NCI-H1436 (cell line): ENCODE measurements around the gene CXorf58.
"Not testable (repeated sequence)": the region's sequence is repeated elsewhere in the genome, so short reads cannot be mapped to it uniquely, and the experiment has no call there.

Experiments used
- DNase-seq: peaks from one replicate; lab custom pipeline; 2025; lab: John Stamatoyannopoulos, UW

The CXorf58 gene, protein sequence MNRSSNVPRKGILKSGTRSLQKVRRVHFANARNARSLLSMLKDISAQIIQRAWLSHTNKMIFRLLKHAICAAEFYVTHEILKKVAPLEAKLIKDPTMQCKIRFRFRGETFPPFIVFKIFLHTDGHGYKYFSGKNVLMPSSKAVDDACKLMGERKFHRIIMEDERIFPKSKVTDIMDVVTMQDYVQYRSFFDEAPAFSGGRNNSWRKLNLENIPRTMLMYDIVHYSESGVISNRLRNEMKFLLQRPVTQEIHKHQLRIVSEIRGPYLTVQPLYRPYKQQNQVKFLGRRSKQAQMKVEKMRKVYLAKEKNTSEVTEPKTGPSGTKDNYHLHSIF

DNA sequence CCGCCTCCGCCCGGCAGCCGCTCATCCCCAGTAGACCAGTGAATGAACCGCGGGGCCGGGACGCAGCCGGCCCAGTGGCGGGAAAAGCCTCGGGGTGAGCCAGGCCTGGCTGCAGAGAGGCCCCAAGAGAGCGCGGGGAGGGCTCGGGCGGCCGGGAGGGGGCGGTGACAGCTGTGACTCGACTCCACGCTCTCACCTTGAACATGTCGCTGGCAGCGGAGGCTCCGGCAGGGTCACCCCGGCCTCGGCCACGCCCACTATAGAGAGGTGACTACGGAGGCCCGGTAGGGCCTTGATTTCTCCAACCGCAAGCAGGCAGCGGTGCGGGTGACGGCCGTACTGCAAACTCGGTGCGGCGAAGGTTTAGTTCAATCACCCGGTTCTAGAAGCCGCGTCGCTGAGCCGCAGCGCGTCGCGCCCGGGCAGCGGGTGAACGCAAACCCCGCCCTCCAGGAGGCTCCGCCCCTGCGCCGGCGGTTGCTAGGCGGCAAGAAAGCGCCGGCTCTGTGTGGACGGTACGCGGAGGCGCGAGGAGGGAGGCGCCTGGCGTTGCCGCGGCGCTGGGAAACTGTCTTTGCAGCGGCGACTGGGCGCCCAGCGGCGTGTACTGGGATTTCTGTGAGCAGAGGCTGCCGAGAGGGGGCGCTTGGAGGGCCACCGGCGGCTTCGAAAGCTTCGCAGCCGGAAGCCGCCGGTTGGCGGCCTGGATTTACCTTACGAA is at the start of gene CXorf58, which contains the start of gene APOO:
Gene CXorf58 (plus strand): TSS at position 509 of the 721 bp plus-strand sequence. CDS start 2,297 bp downstream, outside the sequence.
Gene APOO (minus strand): TSS at position 441 of the 721 bp plus-strand sequence. CDS start 236 bp downstream, at position 205.
- peak; percentile 84 for DNase-seq

GRCh38 chrX:23859238-23859637 is 48.6 kb upstream of the CXorf58 start:
- DNase-seq, result not testable (repeated sequence)

DNA sequence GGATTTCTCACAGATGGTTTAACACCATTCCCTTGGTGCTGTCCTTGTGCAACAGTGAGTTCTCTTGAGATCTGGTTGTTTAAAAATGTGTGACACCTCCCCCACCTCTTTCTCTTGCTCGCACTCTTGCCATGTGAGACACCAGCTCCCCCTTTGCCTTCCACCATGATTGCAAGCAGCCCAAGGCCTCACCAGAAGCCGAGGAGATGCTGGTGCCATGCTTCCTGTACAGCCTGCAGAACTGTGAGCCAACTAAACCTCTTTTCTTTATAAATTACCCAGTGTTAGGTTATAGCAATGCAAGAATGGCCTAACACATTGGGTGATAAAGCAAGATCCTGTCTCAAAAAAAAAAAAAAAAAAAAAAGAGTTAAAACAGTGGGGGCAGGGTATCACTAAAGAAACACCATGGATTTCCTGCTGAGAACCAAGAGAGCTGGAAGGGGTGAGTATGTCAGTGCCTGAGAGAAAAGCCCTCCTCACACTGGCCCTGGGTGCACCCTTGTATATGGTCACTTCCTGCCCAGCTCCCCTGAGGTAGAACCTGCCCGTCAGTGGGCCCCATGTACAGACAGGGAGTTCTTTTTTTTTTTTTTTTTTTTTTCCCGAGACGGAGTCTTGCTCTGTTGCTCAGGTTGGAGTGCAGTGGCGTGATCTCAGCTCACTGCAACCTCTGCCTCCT is 46.5 kb upstream of the CXorf58 start:
- no peak for DNase-seq

DNA sequence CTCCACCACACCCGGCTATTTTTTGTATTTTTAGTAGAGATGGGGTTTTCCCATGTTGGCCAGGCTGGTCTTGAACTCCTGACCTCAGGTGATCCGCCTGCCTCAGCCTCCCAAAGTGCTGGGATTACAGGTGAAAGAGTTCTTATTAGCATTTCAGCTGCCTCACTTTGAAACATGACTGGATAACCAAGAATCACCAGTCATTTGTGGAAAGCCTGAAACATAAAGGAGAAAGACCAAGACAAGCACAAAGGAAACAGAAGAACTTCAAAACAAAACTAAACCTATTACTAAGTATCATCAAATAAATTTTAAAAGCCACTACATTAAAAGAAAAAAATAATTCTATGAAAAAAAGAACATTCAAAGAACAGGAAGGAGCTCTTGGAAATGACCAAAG is 45.9 kb upstream of the CXorf58 start:
- DNase-seq, result not testable (repeated sequence)

GRCh38 chrX:23864742-23865326 is 43.0 kb upstream of the CXorf58 start:
- no peak for DNase-seq

- no peak for DNase-seq
These were observed 37.8 kb upstream of the CXorf58 start for GRCh38 chrX:23870041-23870440.

- no peak for DNase-seq
These were observed 35.8 kb upstream of the CXorf58 start for GRCh38 chrX:23871905-23872546.

DNA sequence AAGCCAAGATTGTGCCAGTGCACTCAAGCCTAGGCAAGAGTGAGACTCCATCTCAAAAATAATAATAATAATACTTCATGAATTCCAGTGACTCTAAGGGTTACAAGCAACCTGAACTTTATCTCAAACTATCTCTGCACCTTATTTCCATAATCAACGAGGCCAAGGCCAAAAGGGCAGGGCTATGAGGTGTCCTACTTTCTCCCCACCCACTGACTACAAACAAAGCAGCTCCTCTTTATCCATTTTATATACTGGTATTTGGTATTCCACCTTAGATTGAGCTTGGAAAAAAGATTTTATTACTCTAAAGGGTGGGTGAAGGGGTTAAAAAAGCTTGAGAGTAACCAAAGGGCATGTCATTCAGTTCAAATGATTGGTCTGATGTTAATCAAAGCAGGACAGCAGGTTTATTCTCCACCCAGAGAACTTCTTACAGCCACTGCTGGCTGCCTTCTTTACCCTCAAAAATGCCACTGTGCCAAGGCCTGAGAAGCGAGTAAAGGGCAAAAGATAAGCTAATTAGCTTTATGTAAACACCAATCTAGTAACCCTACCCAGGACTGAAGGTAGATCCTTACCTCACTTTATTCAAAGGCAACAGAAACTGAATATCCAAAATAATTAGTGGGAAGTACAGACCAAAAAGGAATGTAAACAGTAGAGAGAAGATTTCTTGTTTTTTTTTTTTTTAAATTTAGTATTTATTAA is 28.3 kb upstream of the CXorf58 start:
- no peak for DNase-seq

DNA sequence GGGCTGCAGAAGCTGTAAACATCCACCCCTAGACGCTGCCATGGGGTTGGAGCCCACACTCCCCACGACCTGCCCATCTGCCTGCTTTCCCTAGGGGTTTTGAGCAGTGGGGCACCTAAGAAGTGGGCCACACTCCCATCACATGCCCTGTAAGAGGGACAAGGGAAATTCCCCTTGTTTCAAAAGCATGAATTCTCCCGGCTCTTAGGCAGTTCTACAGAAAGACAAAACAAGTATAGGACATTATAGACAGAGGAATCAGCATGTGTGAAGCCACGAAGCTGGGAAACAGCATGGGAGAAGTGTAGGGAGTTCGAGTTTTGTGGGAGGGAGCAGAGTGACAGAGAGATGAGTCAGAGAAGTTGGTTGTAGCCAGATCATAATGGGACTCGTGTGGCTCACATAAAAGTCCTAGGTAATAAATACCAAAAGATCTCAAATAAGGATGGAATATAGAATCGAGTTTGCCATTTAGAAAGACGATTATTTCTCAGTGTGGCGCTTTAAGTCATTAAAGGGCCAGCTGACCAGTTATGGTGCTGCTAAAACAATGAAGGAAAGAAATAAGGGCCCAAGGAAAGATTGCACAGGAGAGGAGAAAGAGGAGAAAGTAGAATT is 24.0 kb upstream of the CXorf58 start:
- no peak for DNase-seq

GRCh38 chrX:23884427-23885024 is 23.3 kb upstream of the CXorf58 start:
- no peak for DNase-seq

DNA sequence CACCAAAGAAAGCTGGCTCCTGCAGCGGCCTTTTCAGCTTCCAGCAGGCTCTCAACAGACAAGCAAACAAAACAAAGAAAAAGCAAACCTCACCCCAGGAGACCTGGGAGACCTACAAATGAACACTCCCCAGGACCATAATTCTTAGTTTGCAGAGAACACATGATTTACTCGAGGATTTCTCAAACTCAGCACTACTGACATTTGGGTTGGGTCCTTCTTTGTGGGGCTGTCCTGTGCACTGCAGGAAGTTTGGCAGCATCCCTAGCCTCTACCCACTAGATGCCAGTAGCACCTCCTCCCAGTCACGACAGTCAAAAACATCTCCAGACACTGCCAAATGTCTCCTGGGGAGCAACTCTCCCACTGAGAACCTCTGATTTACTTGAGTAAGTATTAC is 22.0 kb upstream of the CXorf58 start:
- no peak for DNase-seq

DNA sequence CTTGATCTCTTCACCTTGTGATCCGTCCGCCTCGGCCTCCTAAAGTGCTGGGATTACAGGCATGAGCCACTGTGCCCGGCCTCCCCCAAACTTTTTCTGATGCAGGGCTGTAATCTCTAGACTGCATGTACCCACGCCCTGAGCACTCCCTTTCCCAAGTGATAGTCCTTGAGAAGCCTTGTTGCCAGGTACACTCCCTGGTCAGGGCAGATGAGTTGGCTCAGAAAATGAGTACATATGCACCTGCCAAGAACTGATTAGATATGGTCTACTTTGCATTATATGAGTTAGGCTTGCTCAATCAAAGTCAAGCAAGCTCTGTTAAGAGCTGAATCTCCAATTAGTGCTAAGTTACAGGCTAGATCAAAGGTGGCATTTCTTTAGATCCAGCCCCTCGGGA is 20.4 kb upstream of the CXorf58 start:
- no peak for DNase-seq

DNA sequence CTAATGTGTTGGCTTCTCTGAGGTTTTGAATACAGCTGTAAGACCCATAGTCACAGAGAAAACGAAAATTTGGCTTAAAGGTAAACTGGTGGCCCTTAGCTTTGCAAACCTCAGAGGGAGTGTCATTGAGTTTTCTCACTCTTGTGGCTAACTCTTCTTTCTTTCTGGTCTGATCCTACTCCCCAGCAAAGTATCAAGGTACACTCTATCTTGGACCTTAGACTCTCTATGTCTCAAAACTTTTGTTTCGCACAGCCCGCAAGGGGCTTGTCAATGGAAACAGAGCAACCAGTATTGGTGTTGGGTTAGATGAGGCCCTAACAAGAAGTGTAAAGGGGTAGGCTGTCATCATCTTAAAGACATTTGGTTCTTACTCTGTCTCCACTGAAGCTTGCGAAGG is 19.9 kb upstream of the CXorf58 start:
- DNase-seq, result no peak

GRCh38 chrX:23888887-23889501 is 18.8 kb upstream of the CXorf58 start:
- no peak for DNase-seq

DNA sequence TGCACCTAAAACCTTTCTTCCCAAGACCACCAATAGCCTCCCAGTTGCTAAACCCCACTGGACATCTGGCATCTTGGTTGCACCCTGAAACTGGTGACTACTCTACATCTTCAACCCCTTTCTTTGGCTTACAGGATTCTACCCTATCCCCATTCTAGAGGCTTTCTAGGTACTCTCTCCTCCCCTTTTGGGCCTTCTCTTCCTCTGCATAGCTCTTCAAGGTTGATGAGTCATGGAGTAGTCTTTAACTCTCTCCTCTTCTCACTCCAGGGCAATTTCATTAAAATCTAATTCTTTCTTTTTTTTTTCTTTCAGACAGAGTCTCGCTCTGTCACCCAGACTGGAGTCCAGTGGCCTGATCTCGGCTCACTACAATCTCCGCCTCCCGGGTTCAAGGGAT is 16.9 kb upstream of the CXorf58 start:
- no peak for DNase-seq

GRCh38 chrX:23894993-23895392 is 12.8 kb upstream of the CXorf58 start:
- DNase-seq, result not testable (repeated sequence)

GRCh38 chrX:23896539-23896938 is 11.3 kb upstream of the CXorf58 start:
- not testable (repeated sequence) for DNase-seq

- DNase-seq, result no peak
These were observed 10.8 kb upstream of the CXorf58 start for GRCh38 chrX:23896981-23897380.

DNA sequence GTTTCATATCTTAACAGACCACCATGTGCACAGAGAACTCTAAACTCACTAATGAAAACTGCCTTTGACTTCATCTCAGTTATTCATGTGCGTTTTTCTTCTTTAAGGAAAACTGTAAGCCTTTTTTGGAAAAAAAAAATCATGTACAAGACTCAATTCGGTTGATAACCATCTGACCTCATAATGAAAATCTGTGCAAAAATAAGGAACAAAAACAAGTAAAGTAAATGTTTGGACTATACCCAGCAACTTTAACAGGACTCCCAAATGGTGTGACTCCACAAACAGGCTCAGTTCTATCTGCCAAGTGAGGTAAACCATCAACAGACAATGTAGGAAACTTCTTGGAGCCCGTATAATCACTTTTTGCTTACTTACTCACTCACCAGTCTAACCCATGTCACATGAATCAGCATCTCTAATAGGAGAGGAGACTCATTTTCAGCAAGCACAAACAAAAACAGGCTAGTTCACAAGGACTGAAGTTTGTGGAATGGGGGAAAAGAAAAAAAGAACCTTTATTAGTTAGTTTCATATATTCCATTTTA is 9.3 kb upstream of the CXorf58 start:
- no peak for DNase-seq
